ENCODE results near the gene MBP.

MBP gene

GRCh38 chr18:77112747-77113092 is 19.9 kb downstream of the MBP start:
- no peak for DNase-seq

DNA sequence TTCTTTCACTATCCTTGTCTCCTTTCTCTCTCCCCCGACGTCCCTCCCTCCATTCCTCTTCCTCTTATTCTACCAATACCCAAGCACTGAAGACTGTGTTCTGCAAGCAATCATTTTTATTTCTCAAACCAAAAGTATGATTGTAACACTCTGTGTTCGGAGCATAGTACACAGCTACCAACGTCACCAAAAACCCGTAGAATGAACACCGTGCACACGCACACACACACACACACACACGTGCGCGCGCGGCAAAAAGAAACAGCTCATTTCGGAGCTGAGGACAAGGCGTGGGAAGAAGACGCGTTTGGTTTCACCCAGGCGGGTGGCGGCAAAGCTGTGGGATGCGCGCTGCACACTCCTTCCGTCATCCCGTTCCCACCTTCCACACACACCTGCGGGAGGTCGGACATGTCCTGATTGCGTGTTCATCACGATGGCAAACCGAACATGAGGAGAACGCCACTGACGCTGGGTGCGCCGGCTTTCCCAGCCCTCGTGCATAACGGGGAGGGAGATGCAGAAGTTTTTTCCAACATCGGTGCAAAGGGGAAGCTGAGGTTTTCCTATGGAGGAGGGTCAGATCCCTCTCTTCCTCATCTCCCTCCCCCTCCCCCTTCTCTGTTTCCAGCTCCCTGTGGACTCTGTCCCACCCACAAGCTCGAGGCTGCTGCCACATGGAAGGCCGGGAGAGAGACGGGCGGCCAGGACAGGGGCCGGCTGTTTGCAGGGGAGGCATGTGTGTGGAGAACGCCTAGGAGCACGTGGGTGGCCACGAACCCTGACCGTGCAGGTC is 20.4 kb downstream of the MBP start:
- DNase-seq, result no peak

DNA sequence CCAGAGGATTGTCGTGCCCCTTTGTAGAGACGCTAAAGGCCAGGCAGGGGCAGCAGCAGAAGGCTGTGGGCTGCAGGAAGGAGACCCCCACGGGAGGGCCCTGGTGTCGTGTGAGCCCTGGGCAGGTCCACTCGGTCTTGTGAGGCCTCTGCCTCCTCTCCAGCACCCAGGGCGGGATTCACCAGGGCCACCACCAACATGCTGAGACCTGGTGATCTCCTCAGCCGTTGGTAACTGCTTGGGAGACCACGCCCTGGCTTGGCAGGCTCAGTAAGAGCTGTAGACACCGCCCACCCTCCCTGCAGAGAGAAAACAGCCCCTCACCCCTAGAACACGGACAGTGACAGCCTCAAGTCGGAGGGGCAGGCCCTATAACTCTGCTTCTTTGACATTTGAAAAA is 21.1 kb downstream of the MBP start:
- DNase-seq, result no peak

GRCh38 chr18:77110936-77111335 is 21.6 kb downstream of the MBP start:
- no peak for DNase-seq

- DNase-seq, result no peak
Observed at GRCh38 chr18:77110400-77110799, 22.2 kb downstream of the MBP start.

GRCh38 chr18:77109648-77110019 is 22.9 kb downstream of the MBP start:
- DNase-seq, result no peak

DNA sequence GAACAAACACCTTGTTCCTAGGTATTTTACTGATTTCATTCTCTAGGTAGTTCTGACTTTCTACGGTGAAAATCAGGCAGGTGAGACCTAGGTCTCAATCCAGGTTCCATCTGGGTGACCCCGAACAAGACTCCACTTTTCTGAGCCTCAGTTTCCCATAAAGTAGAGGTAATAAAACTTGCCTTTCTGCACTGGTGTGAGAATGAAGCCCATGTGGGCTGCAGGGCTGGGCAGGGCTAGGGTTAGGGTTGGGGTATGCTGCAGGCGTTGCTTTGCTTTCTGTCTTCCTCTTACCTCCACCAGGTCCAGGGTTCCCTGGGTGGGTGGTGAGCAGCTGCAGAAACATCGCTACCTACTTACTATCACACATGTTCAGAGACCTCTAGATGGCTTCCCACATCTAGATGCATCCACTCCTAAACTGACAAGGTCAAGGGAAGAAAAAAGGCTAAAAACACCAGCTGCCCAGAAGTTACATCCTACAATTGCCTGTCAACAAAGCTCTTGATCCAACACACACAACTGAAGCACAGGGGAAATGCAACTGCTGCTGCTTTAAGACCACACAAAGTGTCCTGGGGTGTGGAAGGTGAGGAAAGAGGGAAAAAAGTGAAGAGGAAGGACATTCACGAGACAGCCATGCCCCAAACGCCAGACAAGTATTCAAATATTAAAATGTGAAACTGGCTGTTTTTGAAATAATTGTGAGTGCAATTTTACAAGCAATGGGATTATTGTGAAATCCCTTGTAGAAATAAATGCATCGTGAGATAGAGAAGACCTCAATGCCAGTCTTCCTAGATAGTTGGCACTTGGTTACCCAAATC is 23.5 kb downstream of the MBP start:
- no peak for DNase-seq

DNA sequence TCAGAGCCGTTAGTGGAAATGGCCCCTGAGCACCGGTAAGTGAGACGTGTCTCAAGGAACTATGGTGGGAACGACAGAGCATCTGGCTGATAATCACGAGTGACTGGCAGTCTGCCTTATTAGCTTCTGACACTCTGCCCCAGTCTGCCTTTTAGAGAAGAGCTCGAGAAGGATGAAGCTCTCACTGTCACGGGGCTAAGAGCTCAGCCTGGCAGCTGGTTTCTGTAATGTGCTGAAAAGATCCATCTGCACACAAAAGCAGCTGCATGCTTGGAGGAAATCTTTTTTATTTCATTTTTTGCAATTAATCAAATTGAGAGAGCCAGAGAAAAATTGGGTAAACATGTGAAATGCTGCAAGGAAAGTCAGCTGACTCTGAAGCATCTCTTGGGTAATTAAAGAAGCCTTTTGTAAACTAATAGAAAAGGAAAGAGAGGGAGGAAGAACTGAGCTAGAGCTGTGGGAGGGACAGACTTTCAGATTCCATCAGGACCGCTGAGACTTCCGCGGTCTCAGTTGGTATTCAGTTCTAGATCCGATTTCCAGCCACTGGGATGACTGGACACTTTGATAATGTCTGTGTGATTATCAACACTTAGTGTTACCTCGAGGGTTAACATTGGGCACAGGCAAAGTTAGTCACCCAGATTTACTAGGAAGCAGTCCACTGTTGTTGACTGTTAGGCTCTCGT is 24.4 kb downstream of the MBP start:
- no peak for DNase-seq

- DNase-seq, result no peak
Observed at GRCh38 chr18:77107292-77107691, 25.3 kb downstream of the MBP start.

DNA sequence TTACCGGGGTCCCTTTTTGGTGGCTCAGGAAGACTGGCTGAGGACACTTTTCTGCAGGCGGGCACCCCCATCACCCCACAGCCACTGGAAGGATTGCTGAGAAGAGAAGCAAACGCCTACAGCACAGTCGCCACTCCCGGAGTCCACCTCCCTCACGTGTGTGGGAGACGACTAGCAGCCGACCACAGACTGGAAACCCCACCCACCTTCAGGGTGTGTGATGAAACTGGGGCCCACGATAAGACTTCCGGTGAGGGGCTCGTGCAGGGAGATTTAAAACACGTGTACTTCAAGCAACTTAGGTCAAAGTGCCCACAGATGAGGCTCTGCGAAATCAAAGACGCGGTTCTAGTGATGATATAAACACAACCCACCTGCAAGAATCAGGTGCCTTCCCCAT is 26.3 kb downstream of the MBP start:
- peak; percentile 49 for DNase-seq

GRCh38 chr18:77105680-77106079 is 26.9 kb downstream of the MBP start:
- DNase-seq, result no peak

- DNase-seq, result no peak
Observed at GRCh38 chr18:77105028-77105427, 27.6 kb downstream of the MBP start.

DNA sequence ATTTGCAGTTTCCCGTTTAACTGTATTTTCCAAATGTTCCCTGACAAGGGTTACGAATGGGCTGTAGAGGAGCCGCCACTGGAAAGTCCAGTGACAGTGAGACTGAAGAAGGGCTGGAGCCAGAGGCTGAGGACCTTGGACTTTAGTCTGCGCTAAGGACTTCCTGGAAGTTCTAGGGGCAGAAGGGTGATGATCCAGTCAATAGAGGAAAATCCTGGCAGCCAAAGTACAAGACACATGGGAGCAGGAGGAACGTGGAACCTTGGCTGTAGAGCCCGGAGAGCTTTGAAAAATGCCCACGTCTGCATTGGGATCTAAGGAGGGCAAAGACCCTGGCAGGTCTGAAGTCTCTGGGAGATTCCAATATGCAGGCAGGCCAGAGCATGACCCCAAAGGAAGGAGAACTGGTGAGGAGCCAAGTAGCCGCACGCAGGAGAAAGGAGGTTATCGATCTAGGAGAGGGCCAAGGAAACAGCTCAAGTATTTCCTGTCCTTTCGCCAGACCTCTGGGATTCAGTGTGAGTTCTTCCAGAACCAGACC is 28.5 kb downstream of the MBP start:
- no peak for DNase-seq

DNA sequence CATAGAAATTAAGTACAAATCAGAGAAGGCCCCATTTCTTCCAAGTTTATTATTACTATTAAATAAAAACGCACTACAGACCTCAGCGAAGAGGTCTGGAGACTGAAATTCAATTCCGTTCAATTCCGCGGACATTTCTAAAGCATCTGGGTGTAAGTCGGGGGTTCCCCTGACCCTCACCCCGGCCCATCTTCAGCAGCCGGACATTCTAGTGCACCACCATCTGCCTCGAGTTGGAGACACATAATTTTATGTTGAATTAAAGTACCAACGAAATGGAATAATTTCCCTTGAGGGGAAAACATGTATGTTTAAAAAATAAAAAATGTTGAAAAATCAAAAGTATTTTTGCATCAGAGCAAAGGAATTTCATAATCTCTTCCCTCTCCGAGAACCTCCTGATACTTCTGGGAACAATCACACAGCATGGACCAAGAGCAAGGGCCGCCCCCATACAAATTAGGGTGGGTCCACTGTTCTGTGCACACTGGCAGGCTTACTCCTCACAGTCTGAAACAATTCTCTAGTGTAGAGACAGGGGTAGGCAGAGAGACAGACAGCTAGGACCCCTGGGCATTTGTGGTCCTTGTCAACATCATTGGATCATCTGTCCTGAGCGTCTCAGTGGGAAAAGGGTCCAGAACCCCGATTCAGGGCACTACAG is 29.3 kb downstream of the MBP start:
- peak; percentile 35 for DNase-seq

DNA sequence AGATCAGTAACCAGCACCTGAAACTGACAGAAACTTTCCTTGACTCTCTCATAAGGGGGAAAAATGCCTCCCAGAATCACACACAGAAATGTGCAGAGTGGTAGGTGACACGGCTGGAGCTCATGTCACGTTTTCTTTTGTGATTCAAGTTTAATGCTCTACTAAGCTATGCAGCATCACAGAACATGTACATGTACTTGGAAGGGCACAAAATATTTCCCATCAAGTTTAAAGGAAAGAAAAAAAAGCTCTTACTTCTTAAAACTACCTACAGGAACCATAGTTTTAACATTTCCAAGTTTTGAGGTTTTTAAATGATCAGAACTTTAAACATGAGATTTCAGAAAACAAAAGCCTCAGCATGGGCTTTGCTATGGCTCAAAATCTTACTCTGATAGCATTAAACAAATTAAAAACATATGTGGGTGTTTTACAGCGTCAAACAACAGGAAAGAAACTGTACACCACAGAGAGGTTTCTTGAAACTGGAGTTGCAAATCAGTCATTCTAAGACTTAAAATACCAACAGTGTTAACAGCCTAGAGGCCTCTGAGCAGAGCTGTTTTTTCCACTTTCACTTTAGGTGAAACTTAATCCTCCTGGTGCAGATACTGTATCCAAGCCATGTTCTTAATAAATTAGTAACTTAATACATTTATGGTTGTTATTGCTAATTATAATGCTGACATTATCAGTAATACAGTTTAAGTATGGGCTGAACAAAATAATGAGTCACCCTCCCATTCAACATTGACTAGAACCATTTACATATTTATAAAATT is 30.1 kb downstream of the MBP start:
- peak; percentile 33 for DNase-seq

- DNase-seq, result peak; percentile 96
Observed at GRCh38 chr18:77101410-77102258, 30.9 kb downstream of the MBP start.

- DNase-seq, result no peak
Observed at GRCh38 chr18:77100751-77101355, 31.7 kb downstream of the MBP start.

- DNase-seq, result no peak
Observed at GRCh38 chr18:77099485-77100370, 32.9 kb downstream of the MBP start.

GRCh38 chr18:77098538-77099174 is 33.9 kb downstream of the MBP start:
- no peak for DNase-seq

All from NCI-H226 (cell line).